VCaP (cell line): ENCODE results near the gene LTBP2.

Source experiments
- H3K27ac ChIP-seq: fragments of 450-650 bp; 2 replicates; pipeline ENCODE4 v1.5.1; 2017
- TF ChIP-seq, protein P1 (sequence below): fragments of 450-650 bp; conservative IDR thresholded peaks from 2 replicates; pipeline ENCODE4 v1.5.1; 2017; ENCODE audit warnings: mild to moderate bottlenecking, moderate library complexity

Gene LTBP2

DNA sequence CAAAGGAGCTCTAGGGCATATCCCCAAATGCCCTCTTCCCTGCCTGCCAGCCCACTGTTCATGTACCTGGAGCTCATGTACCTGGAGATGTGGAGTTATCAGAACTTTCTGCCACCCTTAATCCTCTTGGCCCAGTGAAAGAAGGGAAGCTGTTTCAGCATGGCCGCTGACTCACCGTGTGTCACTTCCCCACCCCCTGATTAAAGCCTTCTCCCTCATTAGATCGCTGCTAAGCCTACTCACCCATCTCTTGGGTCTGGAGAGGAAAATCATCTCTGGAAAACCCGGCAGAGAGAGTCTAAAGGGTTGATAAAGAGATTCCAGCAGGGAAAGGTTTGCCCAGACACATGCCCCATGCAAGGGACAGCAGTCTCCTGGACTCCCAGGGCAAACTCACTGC, 4.5 kb upstream of the LTBP2 start:
- no peak overlapping the region for H3K27ac ChIP-seq
- TF ChIP-seq, protein P1, sequence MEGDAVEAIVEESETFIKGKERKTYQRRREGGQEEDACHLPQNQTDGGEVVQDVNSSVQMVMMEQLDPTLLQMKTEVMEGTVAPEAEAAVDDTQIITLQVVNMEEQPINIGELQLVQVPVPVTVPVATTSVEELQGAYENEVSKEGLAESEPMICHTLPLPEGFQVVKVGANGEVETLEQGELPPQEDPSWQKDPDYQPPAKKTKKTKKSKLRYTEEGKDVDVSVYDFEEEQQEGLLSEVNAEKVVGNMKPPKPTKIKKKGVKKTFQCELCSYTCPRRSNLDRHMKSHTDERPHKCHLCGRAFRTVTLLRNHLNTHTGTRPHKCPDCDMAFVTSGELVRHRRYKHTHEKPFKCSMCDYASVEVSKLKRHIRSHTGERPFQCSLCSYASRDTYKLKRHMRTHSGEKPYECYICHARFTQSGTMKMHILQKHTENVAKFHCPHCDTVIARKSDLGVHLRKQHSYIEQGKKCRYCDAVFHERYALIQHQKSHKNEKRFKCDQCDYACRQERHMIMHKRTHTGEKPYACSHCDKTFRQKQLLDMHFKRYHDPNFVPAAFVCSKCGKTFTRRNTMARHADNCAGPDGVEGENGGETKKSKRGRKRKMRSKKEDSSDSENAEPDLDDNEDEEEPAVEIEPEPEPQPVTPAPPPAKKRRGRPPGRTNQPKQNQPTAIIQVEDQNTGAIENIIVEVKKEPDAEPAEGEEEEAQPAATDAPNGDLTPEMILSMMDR: no peak

DNA sequence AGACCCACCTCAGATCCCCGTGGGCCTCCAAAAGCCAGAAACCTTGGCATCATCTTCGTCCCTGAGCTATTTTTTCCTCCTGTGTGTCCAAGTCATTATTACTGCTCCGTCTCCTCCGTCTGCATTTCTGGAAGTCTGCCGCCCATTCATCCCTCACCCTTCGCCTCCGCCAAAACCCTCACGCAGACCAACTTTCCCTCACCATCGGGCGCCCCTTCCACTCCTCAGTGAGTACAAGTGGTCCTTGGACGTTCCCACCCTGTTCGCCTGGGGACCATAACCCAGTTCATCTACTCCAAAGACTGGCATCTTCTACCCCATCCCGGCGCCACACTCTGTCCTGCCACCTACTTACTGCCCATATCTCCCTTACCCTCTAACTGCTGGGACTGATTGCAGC, 3.7 kb upstream of the LTBP2 start:
- TF ChIP-seq, protein P1: no peak
- no peak overlapping the region for H3K27ac ChIP-seq

DNA sequence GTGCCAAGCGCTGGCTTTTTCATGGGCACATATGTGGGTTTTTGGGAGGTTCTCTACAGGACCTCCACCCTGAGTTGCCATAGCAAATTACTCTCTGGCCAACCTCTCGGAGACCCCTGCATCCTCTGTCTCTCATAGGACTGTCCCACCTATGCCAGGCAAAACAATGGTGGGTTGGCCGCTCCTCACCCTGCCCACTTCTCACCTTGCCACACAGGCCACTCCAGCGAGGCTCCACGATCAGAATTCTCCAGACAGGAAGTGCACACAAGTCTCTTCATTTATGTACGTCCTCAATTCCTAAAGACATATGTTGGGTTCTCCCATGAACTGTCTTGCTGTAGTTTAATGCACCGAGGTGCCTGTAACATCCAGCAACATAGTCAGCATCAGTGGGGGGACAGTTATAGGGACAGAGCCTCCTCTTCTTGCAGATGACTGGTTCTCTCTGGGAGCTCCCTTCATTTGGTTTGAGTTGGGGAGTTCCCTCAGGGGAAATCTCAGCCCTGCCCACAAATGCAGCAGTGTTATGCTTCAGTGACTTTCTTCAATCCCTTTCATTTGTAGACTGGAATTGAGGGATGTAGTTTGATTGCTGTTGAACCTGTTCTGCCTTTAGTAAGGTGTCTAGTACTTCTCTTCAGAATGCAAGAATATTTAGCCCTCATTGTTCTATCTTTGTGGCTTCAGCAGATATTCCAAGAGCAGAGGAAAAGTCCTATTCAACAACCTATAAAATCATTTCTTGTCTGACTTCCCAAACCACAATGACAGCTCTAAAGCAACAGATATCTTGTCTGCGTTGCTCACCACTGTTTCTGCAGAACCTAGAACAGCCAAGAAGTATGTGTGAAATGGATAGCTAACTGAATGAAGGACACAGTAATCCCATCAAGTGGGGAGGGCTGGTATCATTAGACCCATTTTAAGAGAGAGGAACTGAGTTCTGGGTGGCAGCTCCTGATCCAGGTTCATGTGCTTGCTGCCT, 2.8 kb upstream of the LTBP2 start:
- TF ChIP-seq, protein P1: no peak
- no peak overlapping the region for H3K27ac ChIP-seq

DNA sequence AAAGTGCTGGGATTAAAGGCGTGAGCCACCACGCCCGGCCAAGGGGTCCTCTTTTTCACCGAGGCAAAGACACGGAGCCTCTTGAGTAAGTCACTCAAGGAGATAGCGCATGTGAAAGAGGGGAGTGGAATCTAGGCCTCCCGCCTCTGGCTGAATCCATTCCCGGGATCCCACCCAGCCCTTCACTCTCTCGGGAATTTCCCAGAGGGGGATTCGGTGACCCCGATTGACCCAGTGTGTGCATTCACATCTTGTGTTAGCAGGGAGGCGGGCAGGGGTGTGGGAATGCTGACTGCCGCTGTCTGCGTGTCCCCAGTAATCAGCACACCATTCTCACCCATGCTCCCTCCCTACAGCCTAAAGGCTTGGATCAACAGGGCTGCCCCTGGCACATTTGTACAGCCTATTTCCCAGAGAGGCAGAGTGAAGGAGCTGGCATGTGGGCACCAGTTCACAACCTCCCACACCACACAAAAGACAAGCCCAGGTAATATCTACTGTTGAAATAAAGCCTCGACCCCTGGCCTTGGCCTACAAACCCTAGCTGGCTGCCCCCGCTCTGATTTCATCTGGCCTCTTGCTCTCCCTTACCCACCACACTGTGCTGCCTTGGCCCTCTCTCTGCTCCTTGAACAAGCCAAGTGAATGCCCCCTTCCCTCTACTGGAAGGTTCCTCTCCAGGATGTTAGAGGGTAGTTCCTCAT, 1.3 kb upstream of the LTBP2 start:
- no peak overlapping the region for H3K27ac ChIP-seq
- TF ChIP-seq, protein P1: no peak

DNA sequence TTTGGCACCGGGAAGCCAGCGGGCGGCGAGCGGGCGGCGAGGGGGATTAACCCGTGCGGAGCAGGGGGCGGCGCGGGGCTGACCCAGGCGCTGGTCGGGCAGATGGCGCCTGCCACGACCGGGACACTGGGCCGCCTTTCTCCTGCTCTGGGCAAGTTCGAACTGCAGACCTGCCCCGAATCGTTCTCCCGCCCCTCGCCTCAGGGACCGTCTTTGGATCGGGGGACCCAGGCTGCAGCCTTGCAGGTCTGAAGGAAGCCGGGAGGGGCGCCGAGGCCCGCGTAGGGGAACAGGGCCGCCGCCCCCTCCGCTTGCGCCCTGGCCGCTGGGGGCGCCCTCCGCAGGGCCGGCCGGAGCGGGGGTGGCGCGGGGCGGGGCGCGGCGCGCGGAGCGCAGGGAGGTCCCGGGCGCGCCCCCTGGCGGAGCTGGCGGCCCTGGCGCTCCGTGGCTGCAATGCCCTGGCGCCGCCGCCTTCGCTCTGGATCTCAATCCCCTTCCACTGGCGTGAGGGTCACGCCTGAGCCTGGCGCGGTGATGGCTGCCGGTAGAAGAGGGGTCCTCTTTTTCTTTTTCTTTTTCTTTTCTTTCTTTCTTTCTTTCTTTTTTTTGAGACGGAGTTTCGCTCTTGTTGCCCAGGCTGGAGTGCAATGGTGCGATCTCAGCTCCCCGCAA, 449 bp upstream of the LTBP2 start:
- H3K27ac ChIP-seq: peak overlapping the region; percentile 26; the same call in 1 of the 2 replicates
- TF ChIP-seq, protein P1: peak; percentile 99

DNA sequence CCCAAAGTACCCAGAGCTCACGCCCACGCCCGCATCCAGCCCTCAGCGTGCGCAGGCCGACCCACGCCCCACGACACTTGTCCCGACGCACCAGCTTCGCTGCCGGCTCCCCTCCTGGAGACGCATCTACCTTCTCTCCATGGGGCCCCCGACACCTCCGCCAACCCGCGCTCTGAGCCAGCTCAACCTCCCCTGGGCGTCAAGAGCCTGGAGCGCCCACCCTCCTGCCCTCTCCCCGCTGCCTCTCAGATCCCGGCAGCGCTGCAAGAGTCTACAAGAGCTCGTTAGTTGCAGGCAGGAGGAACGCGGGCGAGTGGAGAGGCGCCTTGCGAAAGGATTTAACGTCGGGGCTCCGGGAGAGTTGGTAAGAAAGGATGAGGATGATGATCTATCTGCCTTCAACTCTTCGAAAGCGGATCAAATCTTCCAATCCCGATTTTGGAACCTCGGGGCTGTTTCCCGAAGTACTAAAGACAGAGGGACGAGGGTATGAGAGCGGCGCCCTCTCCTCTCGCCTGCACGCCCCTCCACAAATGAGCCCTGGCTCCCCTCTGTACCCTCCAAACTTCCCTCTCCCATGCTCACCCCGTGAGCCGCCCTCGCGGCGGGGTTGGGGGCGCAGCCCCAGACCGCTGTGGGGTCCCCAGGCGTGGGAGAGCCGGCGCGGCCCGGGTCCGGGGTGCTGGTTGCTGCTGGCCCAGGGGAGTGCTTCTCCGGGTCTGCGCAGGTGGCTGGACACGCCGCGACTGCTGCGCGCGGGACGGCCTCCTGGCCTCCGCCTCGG, 979 bp downstream of the LTBP2 start:
- TF ChIP-seq, protein P1: no peak
- H3K27ac ChIP-seq: no peak overlapping the region
